GM19025 (cell line): ENCODE measurements around the gene SEPTIN6.

ENCODE experiments used
- ATAC-seq: cut with Tn5 transposase; IDR thresholded peaks from one replicate; pipeline ENCODE4 v1.9.1; 2021; ENCODE audit warnings: mild to moderate bottlenecking, low read depth, moderate library complexity; ENCODE audit not compliant: unreplicated experiment

SEPTIN6 gene

DNA sequence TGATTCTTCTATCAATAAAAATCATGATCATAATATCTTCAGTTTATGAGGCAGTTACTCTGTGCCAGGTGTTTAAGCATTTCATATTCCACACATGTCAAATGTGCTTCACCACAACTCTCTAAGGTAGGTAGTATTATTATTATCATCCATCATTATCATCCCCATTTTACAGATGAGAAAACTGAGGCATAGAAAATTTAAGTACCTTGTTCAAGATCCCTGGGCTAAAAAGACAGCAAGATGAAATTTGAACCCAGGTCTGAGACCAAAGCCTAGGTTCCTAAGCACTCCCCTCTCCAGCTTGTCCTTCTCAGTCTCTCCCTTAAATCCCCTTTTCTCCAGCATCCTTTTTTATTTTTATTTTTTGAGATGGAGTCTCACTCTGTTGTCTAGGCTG lies 33.4 kb downstream of the SEPTIN6 start:
- no peak for ATAC-seq

DNA sequence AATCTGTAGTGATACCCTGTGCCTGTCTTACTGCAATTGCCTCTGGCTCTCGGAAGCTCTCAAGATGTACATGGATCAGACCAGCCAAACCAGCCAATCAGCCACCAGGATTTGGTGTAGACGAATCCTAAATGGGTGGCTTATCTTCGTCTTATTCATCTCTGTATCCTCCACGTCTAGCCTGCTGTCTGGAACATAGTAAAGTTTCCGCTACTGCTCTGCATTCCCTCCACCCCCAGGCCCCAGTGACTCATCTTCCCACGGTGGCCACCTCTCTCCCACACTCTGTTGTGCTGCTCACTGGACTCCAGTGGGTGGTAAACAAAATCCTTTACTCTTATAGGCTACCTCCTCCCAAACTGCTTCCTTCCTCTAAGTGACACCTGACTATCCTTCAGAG lies 37.8 kb downstream of the SEPTIN6 start:
- ATAC-seq, result peak; percentile 78

DNA sequence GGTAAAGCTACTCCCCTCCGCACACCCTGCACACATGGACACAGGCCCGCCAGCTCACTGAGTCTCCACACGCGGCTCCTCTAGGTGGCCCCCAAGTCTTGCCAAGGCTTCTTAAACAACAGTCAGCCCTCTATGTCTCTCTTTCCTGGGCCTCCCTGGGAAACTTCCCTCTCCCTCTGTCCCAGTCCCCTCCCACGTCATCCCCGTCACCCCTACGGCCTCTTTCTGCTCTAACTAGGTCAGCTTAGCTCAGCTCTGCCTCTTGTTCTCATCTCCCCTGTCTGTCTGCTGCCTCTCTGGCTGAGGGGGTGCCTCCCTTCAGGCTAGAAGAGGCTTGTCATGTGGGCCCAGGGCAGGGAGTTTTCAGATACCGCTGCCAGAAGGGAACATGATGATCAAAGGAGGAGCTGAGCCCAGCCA lies 38.8 kb downstream of the SEPTIN6 start:
- ATAC-seq, result no peak

DNA sequence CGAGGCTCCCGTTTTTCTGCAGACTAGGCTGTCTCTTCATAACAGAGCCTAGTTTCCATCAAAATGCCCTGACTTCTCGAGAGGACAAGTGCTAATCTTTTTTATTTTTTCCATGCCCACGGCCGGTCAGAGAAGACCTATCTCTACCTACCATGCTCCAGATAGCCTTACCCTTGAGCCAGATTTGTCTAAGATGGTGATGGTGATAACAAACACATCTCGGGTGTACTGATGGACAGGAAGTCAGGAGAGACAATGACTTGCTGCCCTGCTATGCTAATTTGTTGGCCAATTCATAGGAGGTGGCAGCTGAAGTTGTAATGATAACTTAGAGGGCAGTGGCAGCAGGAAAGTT lies 44.6 kb downstream of the SEPTIN6 start:
- ATAC-seq, result no peak

DNA sequence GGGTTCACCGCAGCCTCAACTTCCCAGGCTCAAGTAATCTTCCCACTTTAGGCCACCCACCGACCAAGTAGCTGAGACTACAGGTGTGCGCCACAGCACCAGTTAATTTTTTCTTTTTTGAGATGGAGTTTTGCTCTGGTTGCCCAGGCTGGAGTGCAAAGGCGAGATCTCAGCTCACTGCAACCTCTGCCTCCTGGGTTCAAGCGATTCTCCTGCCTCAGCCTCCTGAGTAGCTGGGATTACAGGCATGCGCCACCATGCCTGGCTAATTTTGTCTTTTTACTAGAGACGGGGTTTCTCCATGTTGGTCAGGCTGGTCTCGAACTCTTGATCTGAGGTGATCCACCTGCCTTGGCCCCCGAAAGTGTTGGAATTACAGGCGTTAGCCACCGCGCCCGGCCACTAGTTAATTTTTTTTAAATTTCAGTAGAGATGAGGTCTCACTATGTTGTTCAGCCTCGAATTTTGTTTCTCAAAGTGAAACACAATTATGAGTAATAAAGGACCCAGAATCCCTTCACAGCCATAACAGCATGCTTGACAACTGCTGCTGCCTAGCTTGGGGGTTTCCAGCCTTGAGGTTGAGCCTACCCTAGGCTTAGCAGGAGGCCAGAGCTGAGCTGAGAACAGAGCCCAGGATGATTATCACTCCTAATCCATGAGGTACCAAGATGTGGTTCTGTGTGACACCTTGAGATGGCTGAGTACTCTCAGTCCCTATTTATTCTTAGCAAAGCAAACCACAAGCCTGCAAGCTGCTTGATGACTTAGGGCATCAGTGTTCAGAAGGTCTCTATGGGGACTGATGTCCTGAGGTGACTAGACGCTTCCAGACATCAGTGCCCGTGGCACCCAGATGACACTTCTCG lies 45.2 kb downstream of the SEPTIN6 start:
- peak; percentile 96 for ATAC-seq

DNA sequence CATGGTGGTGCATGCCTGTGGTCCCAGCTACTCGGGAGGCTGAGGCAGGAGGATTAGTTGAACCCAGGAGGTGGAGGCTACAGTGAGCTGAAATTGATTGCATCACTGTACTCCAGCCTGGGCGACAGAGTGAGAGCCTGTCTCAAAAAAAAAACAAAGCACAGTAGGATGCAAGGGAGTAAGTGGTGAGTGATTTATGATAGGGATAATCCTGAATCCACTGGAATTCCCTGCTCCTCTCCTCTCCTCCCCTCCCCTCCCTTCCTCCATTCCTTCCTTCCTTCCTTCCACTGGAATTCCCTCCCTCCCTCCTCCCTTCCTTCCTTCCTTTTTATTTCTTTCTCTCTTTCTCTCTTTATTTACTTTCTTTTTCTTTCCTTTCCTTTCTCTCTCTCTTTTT lies 45.9 kb downstream of the SEPTIN6 start:
- ATAC-seq, result no peak

DNA sequence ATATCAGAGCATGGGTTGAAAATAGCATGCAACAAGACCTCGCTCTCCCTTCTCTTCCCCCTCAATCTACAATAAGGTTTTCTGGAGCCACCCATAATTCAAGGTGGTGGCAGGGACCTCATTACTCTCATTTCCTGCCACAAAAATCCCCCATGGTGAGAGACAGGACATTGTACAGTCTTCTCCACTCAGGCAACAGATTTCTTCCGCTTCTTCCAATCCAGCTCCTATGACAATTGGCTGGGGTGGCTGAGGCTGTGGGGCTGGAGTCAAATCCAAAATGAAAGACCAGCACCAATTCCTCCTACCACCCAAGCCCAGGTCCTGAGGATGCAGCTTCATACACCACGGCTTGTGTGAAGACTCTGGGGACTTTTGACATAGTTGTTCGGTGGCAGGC lies 46.5 kb downstream of the SEPTIN6 start:
- no peak for ATAC-seq

DNA sequence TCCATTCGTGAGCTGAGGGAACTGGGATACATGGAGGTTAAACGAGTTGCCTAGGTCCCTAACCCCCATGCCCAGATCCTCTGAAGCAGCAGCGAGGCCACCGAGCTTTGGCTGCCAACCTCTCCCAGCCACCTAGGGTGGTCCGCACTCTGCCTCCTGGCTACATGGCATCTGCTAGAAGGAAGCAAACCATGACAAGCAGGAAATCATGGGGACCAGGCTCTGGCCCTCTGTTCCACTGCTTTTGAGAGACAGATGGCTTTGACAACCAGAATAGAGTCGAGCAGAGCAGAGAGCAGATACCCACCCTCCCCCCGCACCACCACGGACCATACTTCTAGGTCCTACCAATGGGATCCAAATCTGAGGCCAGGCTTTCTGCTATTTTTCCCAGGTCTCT lies 49.3 kb downstream of the SEPTIN6 start:
- no peak for ATAC-seq
